HepG2 (cell line): ENCODE data around the gene NUTF2. TPM values are rescaled to one million over a fixed set of nuclear protein-coding genes. Genes with fewer than 3 reads are reported as not detected.

Experiments
- AGO2 ChIP-seq: fragments of 200-400 bp; formaldehyde crosslinking; optimal IDR thresholded peaks from 2 replicates; pipeline ENCODE3; 2017; ENCODE audit warnings: mild to moderate bottlenecking, low read depth, low read length, moderate library complexity
- CAMTA2 ChIP-seq: sonication (generic); formaldehyde crosslinking; IDR thresholded peaks from 2 replicates; pipeline ENCODE4 v1.4.0; 2020; ENCODE audit warnings: mild to moderate bottlenecking, missing genetic modification reagents, borderline replicate concordance
- CSRNP1 ChIP-seq: sonication (generic); formaldehyde crosslinking; IDR thresholded peaks from 2 replicates; pipeline ENCODE4 v1.8.1; 2023; ENCODE audit warnings: mild to moderate bottlenecking, missing genetic modification reagents
- DDIT3 ChIP-seq: sonication (generic); formaldehyde crosslinking; IDR thresholded peaks from 2 replicates; pipeline ENCODE4 v1.4.0; 2020; ENCODE audit warnings: mild to moderate bottlenecking, missing genetic modification reagents
- KAT7 ChIP-seq: IDR thresholded peaks from 2 replicates; pipeline ENCODE4 v1.6.1; 2018; ENCODE audit warnings: borderline replicate concordance, missing compliant biosample characterization
- KLF12 ChIP-seq: sonication (generic); formaldehyde crosslinking; IDR thresholded peaks from 2 replicates; pipeline ENCODE4 v1.4.0; 2020; ENCODE audit warnings: missing genetic modification reagents, borderline replicate concordance
- KMT2A ChIP-seq: sonication (generic); formaldehyde crosslinking; IDR thresholded peaks from 2 replicates; pipeline ENCODE4 v1.4.0; 2020; ENCODE audit warnings: missing genetic modification reagents
- NPAS2 ChIP-seq: sonication (generic); formaldehyde crosslinking; IDR thresholded peaks from 2 replicates; pipeline ENCODE4 v1.8.0; 2022; ENCODE audit warnings: mild to moderate bottlenecking, missing genetic modification reagents, borderline replicate concordance
- POGZ ChIP-seq: sonication (generic); formaldehyde crosslinking; IDR thresholded peaks from 2 replicates; pipeline ENCODE4 v1.4.0; 2020; ENCODE audit warnings: mild to moderate bottlenecking, missing genetic modification reagents
- SIX4 ChIP-seq: sonication (generic); formaldehyde crosslinking; IDR thresholded peaks from 2 replicates; pipeline ENCODE4 v1.4.0; 2020; ENCODE audit warnings: missing genetic modification reagents
- SNAI1 ChIP-seq: sonication (generic); formaldehyde crosslinking; IDR thresholded peaks from 2 replicates; pipeline ENCODE4 v1.5.0; 2020; ENCODE audit warnings: mild to moderate bottlenecking, missing genetic modification reagents, borderline replicate concordance
- THAP8 ChIP-seq: sonication (generic); formaldehyde crosslinking; IDR thresholded peaks from 2 replicates; pipeline ENCODE4 v1.5.1; 2020; ENCODE audit warnings: missing genetic modification reagents, mild to moderate bottlenecking, borderline replicate concordance
- ZKSCAN1 ChIP-seq: fragments of 150-350 bp; IDR thresholded peaks from 2 replicates; pipeline ENCODE4 v1.6.1; 2014; ENCODE audit warnings: low read length
- ZNF138 ChIP-seq: sonication (generic); formaldehyde crosslinking; IDR thresholded peaks from 2 replicates; pipeline ENCODE4 v1.5.0; 2020; ENCODE audit warnings: mild to moderate bottlenecking, low read depth, missing genetic modification reagents
- ZNF503 ChIP-seq: sonication (generic); formaldehyde crosslinking; IDR thresholded peaks from 2 replicates; pipeline ENCODE4 v1.4.0; 2020; ENCODE audit warnings: missing genetic modification reagents
- ZNF563 ChIP-seq: sonication (generic); formaldehyde crosslinking; IDR thresholded peaks from 2 replicates; pipeline ENCODE4 v1.8.0; 2022; ENCODE audit warnings: mild to moderate bottlenecking, moderate library complexity, missing genetic modification reagents
- ZNF768 ChIP-seq: sonication (generic); formaldehyde crosslinking; IDR thresholded peaks from 2 replicates; pipeline ENCODE4 v1.4.0; 2020; ENCODE audit warnings: missing genetic modification reagents
- ZNF841 ChIP-seq: sonication (generic); formaldehyde crosslinking; IDR thresholded peaks from 2 replicates; pipeline ENCODE4 v1.8.1; 2023; ENCODE audit warnings: missing genetic modification reagents, borderline replicate concordance
- ZNF879 ChIP-seq: sonication (generic); formaldehyde crosslinking; IDR thresholded peaks from 2 replicates; pipeline ENCODE4 v1.8.1; 2023; ENCODE audit warnings: missing genetic modification reagents
- polyA plus RNA-seq, 8 experiments: library from polyadenylated mRNA; depleted of rRNA in 3 of 8; stranded (reverse) in 7 of 8; unstranded in 1 of 8; fragments of >200 nt; fragmentation: Illumina TruSeq in 4 of 8; extraction: Trizol in 4 of 8; gene quantifications; 2 replicates each; pipeline versions ENCODE4 v1.2.1 to v1.2.3, GENCODE V29; 2011 to 2016; ENCODE audit warnings: low read depth in 4 of 8, missing spikeins in 1 of 8, mixed read lengths in 1 of 8; ENCODE audit not compliant: insufficient read depth in 1 of 8
- total RNA-seq, 5 experiments: library from RNA; depleted of rRNA; stranded (reverse); fragments of >200 nt; fragmentation: Illumina TruSeq; extraction: Trizol; gene quantifications; 2 replicates each; pipeline ENCODE4 v1.2.3, GENCODE V29; 2016; ENCODE audit warnings: low read depth in 1 of 5
- TF ChIP-seq, protein P1 (sequence below): sonication (generic); formaldehyde crosslinking; IDR thresholded peaks from 2 replicates; pipeline ENCODE4 v1.4.0; 2020; ENCODE audit warnings: missing genetic modification reagents, borderline replicate concordance

Gene NUTF2
- total and polyA plus RNA-seq, 2 of the 13 experiments (the other 11 are each of a cell fraction or from before 2014, with no cell fraction given) = 168 to 214 TPM

GRCh38 chr16:67892899-67893742 lies 46.4 kb downstream of the NUTF2 start, which contains the start of gene PSKH1 (continued):
- no peak; the same call in 1 of the 2 replicates for TF ChIP-seq ZNF503 (CRISPR knock-in tag)
- peak; percentile 91 for TF ChIP-seq AGO2
- no peak for TF ChIP-seq THAP8
- no peak for TF ChIP-seq ZNF841
- TF ChIP-seq DDIT3 (CRISPR knock-in tag) = no peak
- no peak for TF ChIP-seq ZKSCAN1
- TF ChIP-seq ZNF768 (CRISPR knock-in tag) = peak; percentile 69; the same call in 1 of the 2 replicates
- peak; percentile 92 for TF ChIP-seq KLF12 (CRISPR knock-in tag)
- peak; percentile 96 for TF ChIP-seq CAMTA2
- TF ChIP-seq POGZ = 0 out of 2 replicates have a peak, but pooled peaks have one; percentile 14
- peak; percentile 81; the same call in 1 of the 2 replicates for TF ChIP-seq CSRNP1 (CRISPR knock-in tag)
- TF ChIP-seq SNAI1 (CRISPR knock-in tag) = peak; percentile 72; the same call in 1 of the 2 replicates
- TF ChIP-seq KMT2A = 0 out of 2 replicates have a peak, but pooled peaks have one; percentile 59
- TF ChIP-seq SIX4 (CRISPR knock-in tag) = peak; percentile 87
- TF ChIP-seq, protein P1, sequence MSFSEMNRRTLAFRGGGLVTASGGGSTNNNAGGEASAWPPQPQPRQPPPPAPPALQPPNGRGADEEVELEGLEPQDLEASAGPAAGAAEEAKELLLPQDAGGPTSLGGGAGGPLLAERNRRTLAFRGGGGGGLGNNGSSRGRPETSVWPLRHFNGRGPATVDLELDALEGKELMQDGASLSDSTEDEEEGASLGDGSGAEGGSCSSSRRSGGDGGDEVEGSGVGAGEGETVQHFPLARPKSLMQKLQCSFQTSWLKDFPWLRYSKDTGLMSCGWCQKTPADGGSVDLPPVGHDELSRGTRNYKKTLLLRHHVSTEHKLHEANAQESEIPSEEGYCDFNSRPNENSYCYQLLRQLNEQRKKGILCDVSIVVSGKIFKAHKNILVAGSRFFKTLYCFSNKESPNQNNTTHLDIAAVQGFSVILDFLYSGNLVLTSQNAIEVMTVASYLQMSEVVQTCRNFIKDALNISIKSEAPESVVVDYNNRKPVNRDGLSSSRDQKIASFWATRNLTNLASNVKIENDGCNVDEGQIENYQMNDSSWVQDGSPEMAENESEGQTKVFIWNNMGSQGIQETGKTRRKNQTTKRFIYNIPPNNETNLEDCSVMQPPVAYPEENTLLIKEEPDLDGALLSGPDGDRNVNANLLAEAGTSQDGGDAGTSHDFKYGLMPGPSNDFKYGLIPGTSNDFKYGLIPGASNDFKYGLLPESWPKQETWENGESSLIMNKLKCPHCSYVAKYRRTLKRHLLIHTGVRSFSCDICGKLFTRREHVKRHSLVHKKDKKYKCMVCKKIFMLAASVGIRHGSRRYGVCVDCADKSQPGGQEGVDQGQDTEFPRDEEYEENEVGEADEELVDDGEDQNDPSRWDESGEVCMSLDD (CRISPR knock-in tag) = peak; percentile 78; the same call in 1 of the 2 replicates
- no peak for TF ChIP-seq KAT7 (CRISPR knock-in tag)
- peak; percentile 50; the same call in 1 of the 2 replicates for TF ChIP-seq ZNF138
- TF ChIP-seq ZNF879 (CRISPR knock-in tag) = no peak
- peak; percentile 96 for TF ChIP-seq ZNF563 (CRISPR knock-in tag)
- no peak for TF ChIP-seq NPAS2 (CRISPR knock-in tag)
